ENCODE measurements around the gene EXOSC1. TPM values are rescaled to one million over a fixed set of nuclear protein-coding genes. Genes with fewer than 3 reads are reported as not detected.

The EXOSC1 gene
- total and polyA plus RNA-seq, 8 donors, result 27.2 to 43.1 (median 38.5) TPM

DNA sequence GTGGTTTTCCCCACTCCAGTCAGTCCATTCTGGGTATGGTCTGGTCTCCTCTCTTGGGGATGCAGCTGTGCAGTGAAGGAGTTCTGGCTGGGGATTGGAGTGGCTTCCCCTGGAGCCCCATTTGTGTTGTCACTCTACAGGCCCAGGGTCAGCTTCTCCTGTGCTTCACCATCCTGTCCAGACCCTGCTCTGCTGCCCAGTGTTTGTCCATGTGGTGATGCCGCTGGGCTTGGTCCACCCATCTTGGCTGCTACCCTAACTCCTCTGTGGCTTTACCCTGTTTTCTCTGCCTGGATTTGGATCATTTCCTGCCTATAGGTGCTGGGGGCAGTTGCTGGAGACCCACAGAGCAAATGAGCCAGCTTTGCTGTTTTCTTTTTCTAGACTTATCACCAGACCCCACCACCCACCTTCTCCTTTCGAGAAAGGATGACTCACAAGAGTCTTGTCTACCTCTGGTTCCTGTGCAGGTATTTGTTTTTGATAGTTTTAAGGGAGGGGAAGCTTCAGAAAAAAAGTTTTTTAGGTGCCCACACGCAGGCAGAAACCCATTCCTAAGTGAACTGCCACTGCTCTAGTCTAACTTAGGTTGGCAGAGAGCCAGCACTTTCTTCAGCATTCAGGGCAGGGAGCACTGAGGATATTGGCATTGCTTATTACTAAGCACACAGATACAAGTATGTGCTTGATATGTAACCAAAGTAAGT, 8.7 kb upstream of the EXOSC1 start:
- no peaks in the 10 kb centered on the region for H3K27me3 ChIP-seq
- H3K4me3 ChIP-seq, result no peak overlapping the region
- TF ChIP-seq, protein P1, sequence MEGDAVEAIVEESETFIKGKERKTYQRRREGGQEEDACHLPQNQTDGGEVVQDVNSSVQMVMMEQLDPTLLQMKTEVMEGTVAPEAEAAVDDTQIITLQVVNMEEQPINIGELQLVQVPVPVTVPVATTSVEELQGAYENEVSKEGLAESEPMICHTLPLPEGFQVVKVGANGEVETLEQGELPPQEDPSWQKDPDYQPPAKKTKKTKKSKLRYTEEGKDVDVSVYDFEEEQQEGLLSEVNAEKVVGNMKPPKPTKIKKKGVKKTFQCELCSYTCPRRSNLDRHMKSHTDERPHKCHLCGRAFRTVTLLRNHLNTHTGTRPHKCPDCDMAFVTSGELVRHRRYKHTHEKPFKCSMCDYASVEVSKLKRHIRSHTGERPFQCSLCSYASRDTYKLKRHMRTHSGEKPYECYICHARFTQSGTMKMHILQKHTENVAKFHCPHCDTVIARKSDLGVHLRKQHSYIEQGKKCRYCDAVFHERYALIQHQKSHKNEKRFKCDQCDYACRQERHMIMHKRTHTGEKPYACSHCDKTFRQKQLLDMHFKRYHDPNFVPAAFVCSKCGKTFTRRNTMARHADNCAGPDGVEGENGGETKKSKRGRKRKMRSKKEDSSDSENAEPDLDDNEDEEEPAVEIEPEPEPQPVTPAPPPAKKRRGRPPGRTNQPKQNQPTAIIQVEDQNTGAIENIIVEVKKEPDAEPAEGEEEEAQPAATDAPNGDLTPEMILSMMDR (IDR thresholded peaks at IDR 0.05), result no peak
- H3K27ac ChIP-seq, result no peak overlapping the region
- ATAC-seq (peak; percentile 72), DNase-seq (peak in 2 of 4 donors; percentile 36 to 54)
- peaks cover 6 to 12% of the 10 kb centered on the region in 2 donors for H3K4me1 ChIP-seq
- peaks cover 4 to 83% of the 10 kb centered on the region in 2 donors for H3K36me3 ChIP-seq
- H3K9me3 ChIP-seq, result no peaks in the 10 kb centered on the region
- intact Hi-C loops (cut with DNase I), result no loop called here

DNA sequence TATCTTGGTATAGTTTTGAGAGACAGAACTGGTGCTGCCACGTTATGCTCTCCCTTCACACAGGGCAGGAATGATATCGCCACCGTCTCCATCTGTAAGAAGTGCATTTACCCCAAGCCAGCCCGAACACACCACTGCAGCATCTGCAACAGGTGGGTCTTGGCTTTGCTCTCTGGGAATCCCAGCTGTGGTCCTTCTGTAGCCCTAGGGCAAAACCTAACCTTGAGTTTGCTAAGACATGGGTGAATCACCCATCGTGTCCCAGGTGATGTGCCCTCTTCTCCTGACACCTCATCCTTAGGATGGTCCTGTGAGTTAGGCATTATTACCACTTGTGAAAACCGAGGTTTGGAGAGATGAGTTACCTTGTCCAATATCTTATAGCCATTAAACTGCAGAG, 6.5 kb upstream of the EXOSC1 start:
- TF ChIP-seq, protein P1 (IDR thresholded peaks at IDR 0.05), result no peak
- Histone ChIP-seq H3K36me3 (peaks cover 4 to 61% of the 10 kb centered on the region in 2 donors), H3K9me3 (no peaks in the 10 kb centered on the region), H3K4me1 (peaks cover 17 to 23% of the 10 kb centered on the region in 2 donors), H3K4me3 (no peak overlapping the region), H3K27ac (no peak overlapping the region), H3K27me3 (no peaks in the 10 kb centered on the region)
- intact Hi-C loops (cut with DNase I), result no loop called here
- DNase-seq, result no peak
- no peak for ATAC-seq

DNA sequence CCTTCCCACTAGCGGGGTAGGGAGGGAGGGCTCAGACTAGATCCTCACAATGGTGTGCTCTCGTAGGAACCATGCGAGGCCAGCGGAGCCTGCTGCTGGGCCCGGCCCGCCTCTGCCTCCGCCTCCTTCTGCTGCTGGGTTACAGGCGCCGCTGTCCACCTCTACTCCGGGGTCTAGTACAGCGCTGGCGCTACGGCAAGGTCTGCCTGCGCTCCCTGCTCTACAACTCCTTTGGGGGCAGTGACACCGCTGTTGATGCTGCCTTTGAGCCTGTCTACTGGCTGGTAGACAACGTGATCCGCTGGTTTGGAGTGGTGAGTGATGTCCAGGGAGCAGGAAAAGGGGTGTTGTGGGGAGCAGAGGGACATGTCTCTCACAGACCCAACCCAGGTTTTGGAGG, 5.8 kb upstream of the EXOSC1 start:
- no peak overlapping the region for H3K27ac ChIP-seq
- ATAC-seq, result no peak
- no peaks in the 10 kb centered on the region for H3K9me3 ChIP-seq
- no peak overlapping the region for H3K4me3 ChIP-seq
- TF ChIP-seq, protein P1 (IDR thresholded peaks at IDR 0.05), result no peak
- no peak for DNase-seq
- intact Hi-C loops (cut with DNase I), result no loop called here
- H3K36me3 ChIP-seq, result peaks cover 4 to 54% of the 10 kb centered on the region in 2 donors
- H3K4me1 ChIP-seq, result peaks cover 24 to 31% of the 10 kb centered on the region in 2 donors
- H3K27me3 ChIP-seq, result no peaks in the 10 kb centered on the region

DNA sequence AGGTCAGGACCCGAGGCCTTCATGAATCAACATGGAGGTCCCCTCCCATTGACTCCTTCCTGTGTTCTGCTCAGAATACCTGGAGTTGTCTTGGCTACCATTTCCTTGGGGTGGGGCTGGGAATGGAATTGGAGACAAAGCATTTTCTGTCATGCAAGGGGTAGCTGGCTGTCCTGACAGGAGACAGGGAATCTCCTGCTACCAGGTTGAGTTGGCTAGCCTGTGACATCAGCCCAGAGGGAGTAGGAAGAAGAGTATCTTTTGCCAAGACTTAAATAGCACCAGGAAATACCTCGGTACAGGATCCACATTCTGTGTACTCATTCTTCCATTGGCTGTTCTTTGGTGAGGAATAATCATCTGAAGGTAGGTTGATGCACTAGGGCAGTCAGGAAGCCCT, 5.0 kb upstream of the EXOSC1 start:
- H3K36me3 ChIP-seq, result peaks cover 0 to 46% of the 10 kb centered on the region in 2 donors
- no peak overlapping the region for H3K4me3 ChIP-seq
- ATAC-seq (no peak), DNase-seq (no peak)
- TF ChIP-seq, protein P1 (IDR thresholded peaks at IDR 0.05), result no peak
- H3K4me1 ChIP-seq, result peaks cover 24 to 34% of the 10 kb centered on the region in 2 donors
- no peaks in the 10 kb centered on the region for H3K9me3 ChIP-seq
- no peaks in the 10 kb centered on the region for H3K27me3 ChIP-seq
- no peak overlapping the region for H3K27ac ChIP-seq
- intact Hi-C loops (cut with DNase I), result no loop called here

DNA sequence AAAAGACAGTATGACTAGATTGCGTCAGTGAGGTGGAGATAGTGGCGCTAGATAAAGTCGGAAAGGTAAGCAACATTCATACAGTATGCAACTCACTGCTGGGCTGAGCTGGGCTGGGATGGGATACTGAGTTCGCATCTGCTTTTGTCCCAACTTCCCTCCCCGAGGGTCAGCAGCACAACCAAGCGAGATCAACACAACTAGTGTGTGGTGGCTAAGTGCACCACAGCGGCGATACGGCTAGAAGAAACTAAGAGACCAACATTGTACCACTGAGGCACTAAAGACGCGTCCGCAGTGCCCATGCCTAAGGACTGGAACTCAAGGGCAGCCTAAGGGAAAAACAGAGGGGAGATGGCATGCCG, 467 bp downstream of the EXOSC1 start:
- Histone ChIP-seq H3K27ac (peak overlapping the region in 1 of 2 donors; percentile 62), H3K4me1 (peaks cover 12 to 42% of the 10 kb centered on the region in 2 donors), H3K4me3 (peak overlapping the region; percentile 69 to 99), H3K9me3 (no peaks in the 10 kb centered on the region), H3K36me3 (peaks cover 0 to 27% of the 10 kb centered on the region in 2 donors), H3K27me3 (no peaks in the 10 kb centered on the region)
- intact Hi-C loops (cut with DNase I), result no loop called here
- no peak for ATAC-seq
- DNase-seq, result no peak
- TF ChIP-seq, protein P1 (IDR thresholded peaks at IDR 0.05), result no peak

Data from left lung (tissue), 10 donors.